Measurements from ENCODE around the gene IYD. TPM values are rescaled to one million over a fixed set of nuclear protein-coding genes. Genes with fewer than 3 reads are reported as not detected.
A peak's percentile ranks its signal among the peaks of the same experiment; 100 is the strongest.
"Not testable (repeated sequence)": the region's sequence is repeated elsewhere in the genome, so short reads cannot be mapped to it uniquely, and the experiment has no call there.

IYD gene
- total and polyA plus RNA-seq, 3 experiments from 2014 or later: not detected

DNA sequence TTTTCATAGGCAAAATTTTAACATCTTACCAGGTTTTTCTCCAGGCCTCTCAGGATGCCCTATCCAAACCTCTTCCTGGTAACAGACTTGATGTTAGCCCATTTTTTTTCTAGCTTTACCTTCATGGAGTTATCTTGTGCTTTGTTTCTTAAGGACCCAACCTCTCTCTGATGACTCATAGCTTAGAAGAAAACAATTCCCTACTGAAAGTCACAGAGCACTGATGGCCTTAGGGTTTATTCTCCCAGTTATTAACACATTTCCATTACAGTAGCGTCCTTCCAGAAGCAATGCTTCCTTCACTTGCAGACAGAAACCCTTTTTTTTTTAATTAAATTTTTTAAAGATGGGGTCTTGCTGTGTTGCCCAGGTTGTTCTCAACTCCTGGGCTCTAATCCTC, 79.4 kb downstream of the IYD start:
- peaks cover 4 to 11% of the 10 kb centered on the region in 2 donors for H3K27me3 Mint-ChIP-seq
- Histone ChIP-seq H3K27ac (ENCODE audit: low read depth, low read length) (no peak overlapping the region), H3K4me3 (ENCODE audit: low read length) (no peak overlapping the region), H3K9me3 (ENCODE audit: low read length) (no peaks in the 10 kb centered on the region), H3K4me1 (ENCODE audit: insufficient read depth, low read length) (no peaks in the 10 kb centered on the region), H3K27me3 (ENCODE audit: insufficient read depth, low read length, poor library complexity, severe bottlenecking) (no peaks in the 10 kb centered on the region), H3K36me3 (ENCODE audit: insufficient read depth, low read length) (no peaks in the 10 kb centered on the region)
- ChIA-PET POLR2A (no interaction called here), CTCF (no interaction called here)
- H3K36me3 Mint-ChIP-seq: no peaks in the 10 kb centered on the region
- no peak overlapping the region for H3K4me3 Mint-ChIP-seq
- H3K9me3 Mint-ChIP-seq: peaks cover 0 to 2% (median 0%) of the 10 kb centered on the region in 5 donors
- no peaks in the 10 kb centered on the region for H3K4me1 Mint-ChIP-seq
- H3K27ac Mint-ChIP-seq: no peak overlapping the region
- no peak for DNase-seq

DNA sequence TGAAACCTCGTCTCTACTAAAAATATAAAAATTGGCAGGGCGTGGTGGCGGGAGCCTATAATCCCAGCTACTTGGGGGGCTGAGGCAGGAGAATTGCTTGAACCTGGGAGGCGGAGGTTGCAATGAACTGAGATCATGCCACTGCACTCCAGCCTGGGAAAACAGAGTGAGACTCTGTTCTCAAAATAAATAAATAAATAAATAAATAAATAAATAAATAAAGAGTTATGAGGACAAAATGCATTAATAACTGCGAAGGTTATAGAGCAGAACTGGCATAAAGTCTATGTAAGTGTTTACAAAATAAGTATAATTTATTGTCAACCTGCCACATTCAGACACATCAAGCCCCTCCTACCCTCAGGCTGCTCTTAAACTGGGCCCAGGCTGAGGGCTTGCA, 80.2 kb downstream of the IYD start:
- CTCF ChIA-PET; H3K27me3 ChIP-seq (ENCODE audit: insufficient read depth, low read length, poor library complexity, severe bottlenecking); H3K4me3 ChIP-seq (ENCODE audit: low read length); H3K9me3 Mint-ChIP-seq; H3K9me3 ChIP-seq (ENCODE audit: low read length); H3K36me3 Mint-ChIP-seq; H3K27ac Mint-ChIP-seq; H3K27ac ChIP-seq (ENCODE audit: low read depth, low read length); H3K36me3 ChIP-seq (ENCODE audit: insufficient read depth, low read length); H3K4me1 Mint-ChIP-seq; DNase-seq; H3K4me1 ChIP-seq (ENCODE audit: insufficient read depth, low read length); H3K4me3 Mint-ChIP-seq; POLR2A ChIA-PET: not testable (repeated sequence)
- peaks cover 4 to 14% of the 10 kb centered on the region in 2 donors for H3K27me3 Mint-ChIP-seq

DNA sequence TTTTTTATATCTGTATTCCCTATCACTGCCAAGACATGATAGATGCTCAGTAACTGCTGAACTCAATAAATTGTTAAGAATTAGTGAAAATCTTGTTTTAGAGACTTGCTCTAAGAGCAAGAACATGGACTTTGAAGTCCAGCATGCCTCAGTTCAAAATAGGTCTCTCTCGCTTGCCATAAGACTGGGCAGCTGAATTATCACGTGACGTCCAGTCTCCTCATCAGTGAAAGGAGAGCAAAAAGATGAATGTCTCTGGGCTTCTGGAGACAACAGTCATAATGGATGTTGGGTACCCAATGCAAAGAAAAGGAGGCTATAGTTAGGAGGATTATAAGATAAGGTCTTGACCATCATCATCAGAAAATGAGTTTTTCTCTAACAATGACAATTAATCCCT, 82.1 kb downstream of the IYD start:
- H3K9me3 Mint-ChIP-seq: no peaks in the 10 kb centered on the region

DNA sequence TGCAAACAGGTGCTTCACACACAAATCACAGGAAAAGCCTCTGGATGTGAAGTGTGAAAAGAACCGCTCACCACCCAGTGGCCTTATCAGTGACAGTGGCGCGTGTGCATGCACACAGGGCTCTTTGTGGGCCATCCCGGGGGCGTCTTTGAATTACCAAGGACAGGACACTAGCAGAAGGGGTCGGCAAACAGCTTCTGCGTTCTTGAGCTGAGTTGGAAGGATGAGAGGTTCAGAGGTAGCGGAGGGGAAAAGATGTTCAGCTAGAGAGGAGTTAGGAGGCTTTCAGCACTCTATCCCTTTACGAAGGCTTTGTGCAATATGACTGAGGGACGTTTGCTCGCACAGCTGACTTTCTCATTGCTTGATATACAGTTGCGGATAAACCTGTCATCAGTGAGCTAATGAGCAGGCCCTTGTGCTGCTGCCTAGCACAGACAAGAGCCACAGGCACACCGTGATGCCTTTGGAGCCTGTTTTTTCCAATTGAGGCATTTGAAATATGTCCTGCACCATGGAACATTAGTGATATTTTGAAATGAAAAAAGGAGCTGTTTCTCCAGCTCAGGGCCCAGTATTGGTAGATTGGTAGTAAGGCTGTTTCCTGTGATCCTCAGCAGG, 83.1 kb downstream of the IYD start:
- ChIA-PET POLR2A (no interaction called here), CTCF (no interaction called here)
- Histone ChIP-seq H3K27me3 (ENCODE audit: insufficient read depth, low read length, poor library complexity, severe bottlenecking) (no peaks in the 10 kb centered on the region), H3K36me3 (ENCODE audit: insufficient read depth, low read length) (no peaks in the 10 kb centered on the region), H3K9me3 (ENCODE audit: low read length) (no peaks in the 10 kb centered on the region), H3K27ac (ENCODE audit: low read depth, low read length) (no peak overlapping the region), H3K4me3 (ENCODE audit: low read length) (no peak overlapping the region), H3K4me1 (ENCODE audit: insufficient read depth, low read length) (no peaks in the 10 kb centered on the region)
- no peaks in the 10 kb centered on the region for H3K9me3 Mint-ChIP-seq
- no peak overlapping the region for H3K27ac Mint-ChIP-seq
- H3K27me3 Mint-ChIP-seq: peaks cover 2 to 13% of the 10 kb centered on the region in 2 donors
- H3K4me1 Mint-ChIP-seq: no peaks in the 10 kb centered on the region
- no peak overlapping the region for H3K4me3 Mint-ChIP-seq
- DNase-seq: no peak
- no peaks in the 10 kb centered on the region for H3K36me3 Mint-ChIP-seq

More for the DNA sequence above, 82.1 kb downstream of the IYD start:
- Mint-ChIP-seq H3K4me1 (no peaks in the 10 kb centered on the region), H3K27ac (no peak overlapping the region), H3K36me3 (no peaks in the 10 kb centered on the region), H3K4me3 (no peak overlapping the region), H3K27me3 (peaks cover 6 to 14% of the 10 kb centered on the region in 2 donors)
- Histone ChIP-seq H3K27ac (ENCODE audit: low read depth, low read length) (no peak overlapping the region), H3K36me3 (ENCODE audit: insufficient read depth, low read length) (no peaks in the 10 kb centered on the region), H3K4me1 (ENCODE audit: insufficient read depth, low read length) (no peaks in the 10 kb centered on the region), H3K27me3 (ENCODE audit: insufficient read depth, low read length, poor library complexity, severe bottlenecking) (no peaks in the 10 kb centered on the region), H3K9me3 (ENCODE audit: low read length) (no peaks in the 10 kb centered on the region), H3K4me3 (ENCODE audit: low read length) (no peak overlapping the region)
- CTCF ChIA-PET: no interaction called here
- DNase-seq: no peak
- POLR2A ChIA-PET: no interaction called here

DNA sequence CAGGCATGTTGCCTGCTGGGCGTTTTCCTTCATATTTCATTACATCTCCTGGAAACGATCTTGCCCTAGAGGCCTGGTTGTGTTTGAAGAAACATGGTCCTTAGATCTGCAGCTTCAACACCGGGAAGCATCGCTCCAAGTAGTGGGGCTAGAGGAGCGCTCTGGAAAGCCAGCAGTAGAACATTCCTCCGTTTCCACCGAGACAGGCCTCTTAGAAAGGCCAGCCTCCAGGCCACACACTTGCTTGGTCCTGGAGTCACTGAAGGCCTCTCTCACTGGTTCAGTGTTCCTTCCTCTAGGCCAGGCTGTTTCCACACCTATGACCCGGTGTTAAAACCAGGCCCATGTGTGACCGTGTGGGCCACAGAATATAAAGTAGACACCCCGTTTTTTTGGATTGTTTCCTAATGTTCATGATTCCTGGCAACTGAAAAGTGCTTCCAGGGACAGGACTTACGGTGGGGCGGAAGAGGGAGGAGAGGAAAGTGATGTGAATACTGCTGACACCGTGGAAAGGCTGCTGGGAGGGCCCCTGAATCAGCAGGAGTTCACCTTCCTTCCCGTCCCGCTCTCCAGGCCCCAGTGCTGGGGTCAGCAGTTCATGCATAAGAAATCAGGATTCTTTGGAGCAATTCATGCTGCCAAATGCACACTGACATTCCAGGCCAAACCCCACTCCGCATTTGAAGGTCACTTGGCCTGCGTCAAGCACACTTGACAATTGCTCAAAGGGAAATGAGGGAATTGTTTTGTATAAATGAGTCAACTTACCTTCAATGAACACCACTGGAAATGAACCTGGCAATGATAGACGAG, 83.8 kb downstream of the IYD start:
- Mint-ChIP-seq H3K9me3 (no peaks in the 10 kb centered on the region), H3K27ac (peak overlapping the region in 1 of 8 donors; percentile 21), H3K4me1 (no peaks in the 10 kb centered on the region), H3K36me3 (no peaks in the 10 kb centered on the region), H3K27me3 (peaks cover 2 to 13% of the 10 kb centered on the region in 2 donors), H3K4me3 (no peak overlapping the region)
- H3K27ac ChIP-seq (ENCODE audit: low read depth, low read length): no peak overlapping the region
- no peaks in the 10 kb centered on the region for H3K27me3 ChIP-seq (ENCODE audit: insufficient read depth, low read length, poor library complexity, severe bottlenecking)
- H3K9me3 ChIP-seq (ENCODE audit: low read length): no peaks in the 10 kb centered on the region
- ChIA-PET POLR2A (no interaction called here), CTCF (no interaction called here)
- no peak for DNase-seq
- no peak overlapping the region for H3K4me3 ChIP-seq (ENCODE audit: low read length)
- H3K4me1 ChIP-seq (ENCODE audit: insufficient read depth, low read length): no peaks in the 10 kb centered on the region
- H3K36me3 ChIP-seq (ENCODE audit: insufficient read depth, low read length): no peaks in the 10 kb centered on the region

DNA sequence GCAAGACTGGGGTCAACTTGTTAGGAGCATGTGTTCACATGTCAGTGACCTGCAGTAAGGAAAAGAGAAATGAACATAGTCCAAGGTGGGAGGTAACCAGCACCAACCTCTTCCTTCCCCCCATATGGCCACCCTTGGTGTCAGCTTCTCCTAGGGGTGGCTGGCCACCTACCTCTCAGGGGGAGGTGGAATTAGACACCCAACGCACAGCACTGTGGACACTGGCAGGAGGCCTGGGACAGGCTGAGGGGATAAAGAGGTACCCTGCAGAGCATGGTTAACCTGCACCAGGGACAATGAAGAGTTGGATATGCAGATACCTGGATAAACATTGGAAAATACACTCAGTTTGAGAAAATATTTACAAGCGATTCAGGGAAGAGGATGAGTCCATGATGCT, 84.5 kb downstream of the IYD start:
- Histone ChIP-seq H3K4me1 (ENCODE audit: insufficient read depth, low read length) (no peaks in the 10 kb centered on the region), H3K27ac (ENCODE audit: low read depth, low read length) (no peak overlapping the region), H3K4me3 (ENCODE audit: low read length) (no peak overlapping the region), H3K36me3 (ENCODE audit: insufficient read depth, low read length) (no peaks in the 10 kb centered on the region), H3K27me3 (ENCODE audit: insufficient read depth, low read length, poor library complexity, severe bottlenecking) (no peaks in the 10 kb centered on the region), H3K9me3 (ENCODE audit: low read length) (no peaks in the 10 kb centered on the region)
- H3K27ac Mint-ChIP-seq: no peak overlapping the region
- peaks cover 2 to 13% of the 10 kb centered on the region in 2 donors for H3K27me3 Mint-ChIP-seq
- ChIA-PET POLR2A (no interaction called here), CTCF (no interaction called here)
- H3K4me1 Mint-ChIP-seq: no peaks in the 10 kb centered on the region
- no peak for DNase-seq
- no peaks in the 10 kb centered on the region for H3K9me3 Mint-ChIP-seq
- H3K36me3 Mint-ChIP-seq: no peaks in the 10 kb centered on the region
- no peak overlapping the region for H3K4me3 Mint-ChIP-seq

Other genes starting within 250 kb of the IYD start
- 1 to 10 TPM; 1.4 to 1.6 TPM for gene PPP1R14C, start 226.0 kb upstream of the IYD start, total RNA-seq
- 0.76 TPM for gene PPP1R14C, start 226.0 kb upstream of the IYD start, polyA plus RNA-seq
- 1 to 10 TPM; 8.8 to 9.4 TPM for gene PLEKHG1, start 230.9 kb downstream of the IYD start, total RNA-seq
- 1.9 TPM for gene PLEKHG1, start 230.9 kb downstream of the IYD start, polyA plus RNA-seq

All from CD8-positive, alpha-beta memory T cell (primary cell).